ENCODE measurements around the gene SNRPA1.

Gene SNRPA1

DNA sequence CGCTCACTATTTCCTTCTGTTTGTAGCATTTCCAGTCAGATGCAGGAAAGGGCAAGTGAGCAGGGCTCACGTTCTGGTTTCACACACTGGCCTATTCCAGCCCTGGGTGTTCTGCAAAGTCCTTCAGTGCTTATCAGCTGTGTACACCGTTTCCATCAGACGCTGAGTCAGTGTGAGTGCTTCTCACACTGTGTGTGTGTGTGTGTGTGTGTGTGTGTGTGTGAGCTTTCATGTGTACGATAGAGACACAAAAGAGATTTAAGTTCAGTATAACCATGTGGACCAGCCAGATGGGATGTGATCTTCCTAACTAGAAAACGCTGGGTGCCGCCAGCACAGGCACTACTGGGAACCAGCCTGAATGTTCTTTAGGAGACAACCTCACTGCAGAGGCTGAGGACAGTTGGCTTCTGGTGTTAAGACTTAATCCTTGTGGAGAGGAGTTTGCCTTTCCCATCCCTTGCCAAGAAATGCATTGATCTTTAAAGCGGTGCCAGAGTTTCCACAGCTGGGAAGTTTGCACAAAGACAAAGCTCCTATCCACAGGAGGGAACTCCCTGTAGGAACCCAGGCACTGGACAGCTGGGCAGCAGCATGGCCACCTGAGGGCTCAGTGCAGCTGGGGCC is 39.3 kb downstream of the SNRPA1 start:
- DNase-seq: no peak

DNA sequence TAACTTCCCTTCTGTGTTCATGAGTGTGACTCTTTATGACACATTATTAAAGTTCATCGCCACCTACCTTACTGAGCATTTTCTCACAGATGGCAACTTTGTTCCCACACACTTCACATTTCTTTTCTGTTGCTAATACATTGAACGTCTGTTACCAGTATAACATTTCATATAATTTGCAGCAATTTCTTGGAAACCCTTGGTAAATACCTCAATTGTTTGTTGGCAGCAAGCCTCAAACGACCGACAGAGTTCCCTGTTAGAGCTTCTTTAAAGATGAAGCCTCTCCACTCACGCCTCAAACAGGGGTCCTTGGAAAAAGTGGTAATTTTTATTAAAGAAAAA is 40.0 kb downstream of the SNRPA1 start:
- DNase-seq: no peak

DNA sequence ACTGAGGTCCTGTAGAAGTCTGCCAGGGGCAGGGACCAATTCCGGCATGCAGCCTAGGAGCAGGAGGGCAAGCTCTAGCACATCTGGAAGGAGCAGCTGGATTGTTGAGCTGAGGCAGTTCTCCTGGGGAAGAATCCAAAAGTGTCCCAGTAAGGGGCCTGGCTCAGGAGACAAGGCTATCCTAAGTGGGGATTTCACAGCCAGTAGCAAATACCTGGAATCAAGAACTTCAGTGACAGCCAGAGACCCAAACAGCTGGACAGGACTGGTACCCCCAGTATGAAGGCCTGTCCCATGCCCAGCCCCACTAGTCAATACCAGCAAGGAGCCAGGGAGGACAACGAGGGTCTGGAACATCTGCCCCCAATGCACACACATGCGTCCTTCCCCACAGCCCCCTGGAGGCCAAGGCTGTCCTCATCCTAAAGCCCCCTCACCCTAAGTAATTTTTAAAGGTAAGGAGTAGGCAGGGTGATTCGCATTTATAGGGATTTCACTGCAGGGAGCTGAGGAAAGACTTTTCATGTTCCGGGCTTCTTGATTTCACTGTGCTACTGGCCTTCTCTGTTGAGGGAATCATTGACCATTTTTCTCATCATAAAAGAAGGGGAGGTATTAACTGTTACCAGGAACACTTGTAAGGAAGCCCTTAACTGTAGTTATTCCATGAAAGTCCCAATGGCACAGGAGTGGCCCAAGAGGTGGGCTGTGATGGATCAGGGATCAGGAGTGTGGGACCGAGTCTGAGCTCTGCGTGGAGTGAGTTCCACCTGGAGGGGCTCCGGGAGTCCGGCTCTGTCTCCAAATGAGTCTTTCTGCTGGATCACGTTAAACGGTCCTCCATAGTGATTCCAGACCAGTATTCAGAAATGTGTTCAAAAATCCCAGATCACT is 40.6 kb downstream of the SNRPA1 start:
- no peak for DNase-seq

DNA sequence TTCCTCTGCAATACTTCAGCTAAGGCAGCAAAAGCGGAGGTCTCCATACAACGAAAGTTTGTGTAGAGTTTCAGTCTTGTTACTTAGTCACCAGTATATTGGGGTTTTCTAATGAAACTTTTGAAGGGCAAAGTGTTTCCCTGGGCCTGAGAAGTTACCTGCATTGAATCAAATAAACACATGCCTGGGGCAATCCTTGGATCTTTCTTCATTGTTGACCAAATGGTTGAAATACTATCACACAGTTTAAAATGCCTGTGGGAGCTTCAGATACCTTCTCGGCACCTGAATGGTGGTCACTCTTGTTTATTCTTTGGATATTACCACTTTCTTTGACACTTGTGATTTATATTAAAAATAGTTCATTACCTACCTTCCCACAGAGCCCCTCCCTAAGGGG is 42.2 kb downstream of the SNRPA1 start:
- no peak for DNase-seq

DNA sequence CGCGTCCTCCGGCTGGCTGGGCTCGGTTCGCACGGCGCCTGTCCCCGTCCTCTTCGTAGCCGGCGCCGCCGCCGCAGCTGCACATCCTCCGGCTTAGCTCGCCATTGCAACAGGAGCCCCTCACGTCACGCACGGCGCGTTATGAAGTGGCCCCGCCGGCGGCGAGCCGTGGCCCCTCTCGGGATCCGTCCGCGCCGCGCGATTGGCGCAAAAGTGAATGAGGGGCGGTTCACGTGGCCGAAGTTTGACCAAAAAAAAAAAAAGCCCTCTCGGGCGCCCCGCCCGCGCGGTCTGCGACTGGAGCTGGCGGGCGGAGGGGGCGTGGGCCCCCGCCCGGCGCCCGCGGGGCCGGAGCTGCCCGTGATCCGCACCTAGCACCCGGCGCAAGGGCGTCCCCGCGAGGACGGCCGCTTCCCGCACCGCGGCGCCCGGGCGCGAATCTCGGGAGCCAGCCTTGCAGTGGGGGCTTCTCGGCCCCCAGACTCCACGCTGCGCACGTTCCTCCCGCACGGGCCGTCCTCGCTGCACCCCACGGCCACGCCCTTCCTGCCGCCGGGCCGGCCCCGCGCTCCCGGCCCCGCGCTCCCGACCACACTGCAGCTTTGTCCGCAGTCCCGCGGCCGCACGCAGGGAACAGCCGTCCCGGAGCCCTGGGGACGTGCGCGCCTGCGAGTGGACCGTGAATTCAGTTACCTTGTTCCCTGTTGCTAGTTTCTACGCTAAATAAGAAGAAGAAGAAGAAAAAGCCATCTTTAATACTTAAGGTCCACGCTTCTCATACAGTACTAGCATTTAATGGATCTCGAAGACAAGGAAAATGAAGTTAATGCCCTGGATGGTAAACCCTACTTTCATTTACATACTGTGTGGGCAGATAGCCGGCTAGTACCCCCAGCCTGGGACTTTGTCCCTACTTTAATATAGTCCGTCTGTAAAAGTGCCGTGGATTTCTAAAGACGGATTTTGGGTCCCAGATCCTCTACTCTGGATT is 42.9 kb downstream of the SNRPA1 start, which contains the start of gene CHSY1:
TSS of gene CHSY1 (minus strand) at position 219 of the 991 bp plus-strand sequence. CDS start 592 bp downstream, outside the sequence.
- peak; percentile 87 for DNase-seq

DNA sequence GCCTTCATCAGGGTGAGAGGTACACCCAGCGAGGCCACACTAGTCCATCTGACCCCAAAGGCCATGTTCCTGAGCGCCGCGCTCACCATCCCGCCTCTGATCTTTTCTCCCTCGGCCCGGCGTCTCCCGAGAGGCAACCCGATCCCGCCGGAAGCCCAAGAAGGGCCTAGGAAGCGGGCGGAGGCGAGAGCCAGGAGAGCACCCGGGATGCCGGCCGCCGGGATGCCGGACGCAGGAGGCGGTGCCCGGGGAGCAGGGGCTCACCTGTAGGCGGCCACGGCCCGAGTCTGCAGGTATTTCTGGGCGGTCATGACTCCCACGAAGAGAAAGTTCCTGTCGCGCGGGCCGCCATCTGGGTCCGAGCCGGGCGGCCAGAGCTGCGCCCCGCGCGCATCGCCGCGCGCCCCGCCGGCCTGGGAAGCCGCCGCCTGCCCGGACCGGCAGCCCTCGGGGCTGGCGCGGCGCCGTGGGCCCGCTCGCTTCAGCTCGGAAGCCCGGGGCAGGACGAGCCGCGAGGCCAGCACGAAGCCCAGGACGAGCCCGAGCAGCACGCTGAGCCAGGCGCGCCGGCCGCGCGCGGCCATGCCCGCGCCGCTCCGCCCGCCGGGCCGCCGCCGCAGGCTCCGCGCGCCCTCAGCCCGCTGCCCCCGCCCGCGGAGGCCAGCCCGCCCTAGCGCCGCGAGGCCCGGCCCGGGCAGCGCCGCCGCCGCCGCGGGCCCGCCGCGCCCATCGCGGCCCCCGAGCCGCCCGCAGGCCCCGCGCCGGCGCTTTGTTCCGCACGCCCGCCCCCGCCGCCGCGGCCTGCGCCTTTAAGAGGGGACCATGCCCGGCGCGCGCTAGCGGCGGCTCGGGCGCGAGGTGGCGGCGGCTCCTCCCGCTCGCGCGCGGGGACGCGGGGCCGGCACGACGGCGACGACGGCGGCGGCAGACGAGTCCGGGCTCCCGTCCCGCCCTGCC is 43.9 kb downstream of the SNRPA1 start:
- DNase-seq: no peak

DNA sequence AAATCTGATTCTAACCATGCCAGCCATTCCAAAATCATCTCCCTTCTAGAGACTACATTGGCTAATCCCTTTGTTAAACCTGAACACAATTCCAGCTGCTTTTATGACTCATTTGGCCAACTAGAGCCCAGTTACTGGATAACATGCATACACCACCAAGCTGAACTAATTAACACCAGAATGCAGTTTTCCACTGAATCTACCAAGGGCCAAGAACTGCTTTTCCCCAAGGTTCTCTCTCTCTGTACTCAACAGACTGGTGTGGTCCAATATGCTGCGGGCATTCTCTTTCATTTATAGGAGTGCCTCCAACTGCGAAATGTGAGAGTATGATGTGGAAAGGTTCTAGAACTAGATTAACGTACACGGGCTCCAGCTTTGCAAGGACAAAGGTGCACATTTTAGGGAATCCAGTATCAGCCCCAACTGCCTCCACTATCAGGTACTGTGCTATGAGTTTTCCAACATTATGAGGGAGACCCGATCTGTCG is 44.7 kb downstream of the SNRPA1 start:
- DNase-seq: no peak

DNA sequence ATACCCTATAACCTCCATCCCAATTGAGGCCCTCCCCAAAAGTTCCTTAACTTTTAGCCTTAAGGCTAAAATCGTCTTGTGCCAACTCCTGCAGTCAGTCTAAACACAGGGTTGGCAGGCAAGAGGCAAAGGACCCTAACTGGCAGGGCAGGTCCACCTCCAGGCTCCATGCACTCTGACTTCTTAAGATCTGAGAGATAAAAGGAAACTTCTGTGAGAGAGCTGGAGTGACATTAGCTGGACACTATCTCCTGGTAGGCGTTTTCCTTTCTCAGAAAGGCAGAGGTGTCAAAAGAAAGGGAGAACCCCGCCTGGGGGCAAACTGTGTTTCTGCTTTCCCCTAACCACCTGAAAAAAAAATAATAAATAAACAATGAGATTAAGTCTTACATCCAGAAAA is 46.8 kb downstream of the SNRPA1 start:
- DNase-seq: no peak

DNA sequence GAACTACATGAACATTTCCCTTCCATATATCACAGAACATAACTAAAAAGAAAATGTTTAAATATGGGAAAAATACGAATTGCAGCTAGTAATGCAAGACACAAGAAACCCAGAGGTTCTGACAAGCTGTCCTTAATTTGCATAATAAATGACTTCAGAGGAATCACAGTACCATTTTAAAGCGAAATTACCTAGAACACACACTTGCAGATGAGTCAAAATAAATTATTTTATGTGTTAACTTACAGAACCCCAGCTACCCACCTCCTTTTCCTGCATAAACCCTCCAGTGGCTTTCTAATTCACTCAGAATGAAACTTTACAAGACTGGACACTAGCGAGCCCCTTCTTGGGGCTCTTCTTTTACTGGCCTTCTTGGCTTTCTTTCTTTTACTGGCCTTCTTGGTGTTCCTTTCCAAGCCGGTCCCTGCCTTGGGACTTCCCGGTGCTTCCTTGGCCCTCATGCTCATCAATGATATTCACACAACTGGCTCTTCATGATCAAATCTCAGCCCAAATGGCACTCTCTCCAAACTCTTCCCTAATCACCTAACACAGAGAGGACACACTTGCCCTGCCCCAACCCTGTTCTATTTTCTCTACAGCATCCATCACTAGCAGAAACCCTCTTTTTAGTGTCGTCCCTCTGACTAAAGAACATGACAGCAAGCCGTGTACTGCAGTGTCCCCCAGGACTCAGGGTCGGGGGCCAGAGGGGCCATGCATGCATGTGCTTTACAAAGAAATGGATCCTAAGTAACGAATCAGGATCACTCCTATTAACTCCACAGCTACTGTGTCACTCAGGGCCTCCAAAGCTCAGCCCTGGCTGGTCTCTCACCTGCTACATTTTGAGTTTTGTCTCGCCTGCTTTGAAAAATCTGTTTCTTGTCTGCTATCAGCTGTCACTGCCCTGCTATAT is 48.0 kb downstream of the SNRPA1 start:
- no peak for DNase-seq

DNA sequence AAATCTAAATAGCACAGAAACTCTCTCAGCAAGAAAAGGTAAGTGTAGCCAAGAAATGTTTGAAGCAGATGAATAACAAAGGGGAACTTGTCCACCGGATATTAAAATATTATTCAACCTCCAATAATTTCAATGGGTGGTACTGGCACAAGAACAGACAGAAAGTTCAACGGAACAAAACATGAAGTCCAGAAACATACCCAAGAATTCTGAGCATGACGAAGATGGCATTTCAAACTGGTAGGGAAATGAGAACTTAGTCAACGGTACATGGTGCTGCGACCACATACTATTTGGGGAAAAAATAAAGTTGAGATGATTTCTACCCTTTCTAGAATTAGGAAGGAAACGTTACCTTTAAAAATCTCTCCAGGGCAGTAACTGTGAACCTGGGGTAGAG is 48.7 kb downstream of the SNRPA1 start:
- no peak for DNase-seq

DNA sequence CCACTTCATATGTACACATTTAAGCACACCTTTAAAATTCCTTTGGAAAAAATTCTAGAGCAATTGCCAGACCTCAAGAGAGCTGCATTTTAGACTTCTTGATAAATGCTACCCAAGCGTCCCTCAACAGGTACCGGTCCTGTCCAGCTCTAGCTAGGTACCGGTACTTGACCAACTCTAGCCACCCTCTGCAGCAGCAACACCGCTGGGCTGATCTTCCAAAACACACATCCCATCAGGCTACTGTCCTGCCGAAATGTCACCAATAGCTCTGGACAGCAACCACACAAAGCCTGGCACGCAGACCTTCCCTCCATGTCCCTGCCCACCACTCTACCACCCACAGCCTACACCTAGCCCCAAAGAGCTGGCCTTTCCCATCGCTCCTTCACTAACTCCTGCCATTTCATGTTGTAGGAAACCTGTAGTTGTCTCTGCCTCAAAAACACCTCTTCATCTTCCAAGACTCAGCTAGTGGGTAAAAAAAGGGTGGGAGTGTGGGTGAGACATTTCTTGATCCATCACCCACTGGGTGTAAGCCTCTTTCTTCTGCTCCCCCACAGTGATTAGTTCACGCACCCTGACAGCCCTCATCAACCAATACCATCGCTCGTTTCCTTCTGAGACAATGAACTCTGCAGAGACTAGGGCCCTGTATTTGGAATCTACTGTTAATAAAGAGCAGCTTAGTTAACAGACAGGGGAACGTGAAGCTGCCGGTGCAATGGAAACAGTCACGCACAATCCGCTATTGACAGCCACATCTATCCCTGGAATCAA is 50.0 kb downstream of the SNRPA1 start:
- DNase-seq: no peak

DNA sequence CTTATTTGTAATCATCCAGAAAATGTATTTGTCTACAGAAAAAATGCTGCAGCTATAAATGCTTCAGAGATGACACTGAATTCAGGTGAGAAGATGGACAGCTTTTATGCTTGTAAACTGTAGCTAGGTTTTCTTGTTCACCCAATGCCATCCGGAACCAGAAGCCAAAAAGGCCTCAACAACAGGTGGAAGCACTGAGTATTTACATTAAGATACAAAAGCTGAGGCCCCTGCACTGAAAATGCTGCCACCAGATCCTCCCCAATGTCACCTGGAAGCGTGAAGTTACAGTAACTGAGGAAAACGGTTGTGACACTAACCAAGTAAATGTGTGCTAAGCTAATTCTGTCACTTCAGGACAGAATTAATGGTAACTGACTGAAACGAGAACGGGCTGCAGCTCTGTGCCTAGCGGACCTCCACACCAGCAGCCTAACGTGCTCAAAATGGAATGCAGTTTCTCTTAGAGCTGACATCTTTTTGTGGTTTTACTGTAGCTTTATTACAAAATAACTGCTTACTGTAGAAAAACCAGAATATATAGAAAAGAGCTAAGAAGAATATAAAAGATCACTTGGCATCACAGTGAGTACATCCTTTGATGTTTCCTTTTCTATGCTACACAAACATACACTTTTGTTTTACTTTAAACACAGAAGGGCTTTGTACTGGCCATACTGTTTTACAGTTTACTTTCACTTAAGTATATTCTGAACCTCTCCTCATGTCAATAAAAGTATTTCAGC is 50.8 kb downstream of the SNRPA1 start:
- no peak for DNase-seq

DNA sequence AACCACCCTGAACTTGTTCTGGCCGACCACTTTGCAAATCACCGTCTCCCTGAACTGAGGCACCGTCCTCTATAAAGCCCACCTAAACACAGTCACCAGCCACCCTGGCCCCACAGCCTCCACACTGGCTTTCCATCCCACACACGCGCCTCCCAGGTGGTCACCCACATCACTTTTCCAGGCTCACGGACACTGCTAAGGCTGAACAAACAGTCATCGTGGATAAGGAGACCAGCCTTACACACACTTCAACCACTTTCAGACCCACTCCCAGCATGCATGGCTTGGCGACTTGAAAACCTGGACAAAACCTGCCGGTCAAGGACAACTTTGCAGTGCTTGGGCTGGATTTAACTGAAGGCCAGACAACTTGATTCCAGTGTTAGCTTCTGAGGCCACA is 51.6 kb downstream of the SNRPA1 start:
- DNase-seq: no peak

DNA sequence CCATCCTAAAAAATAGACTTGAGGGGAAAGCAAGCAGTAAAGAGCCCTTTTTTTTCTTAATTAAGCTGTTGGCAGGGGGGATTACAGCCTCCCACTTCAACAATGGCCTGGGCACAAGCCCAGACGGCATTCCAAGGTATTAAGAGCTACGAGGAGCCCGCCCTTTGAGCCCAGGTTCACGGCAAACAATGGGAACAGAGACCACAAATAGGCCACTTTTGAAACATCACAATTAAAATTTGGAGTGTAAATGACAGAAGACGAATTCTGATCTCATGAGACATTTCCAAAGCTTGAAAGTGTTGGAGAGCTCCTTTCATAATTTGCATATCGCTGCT is 52.1 kb downstream of the SNRPA1 start:
- DNase-seq: no peak

DNA sequence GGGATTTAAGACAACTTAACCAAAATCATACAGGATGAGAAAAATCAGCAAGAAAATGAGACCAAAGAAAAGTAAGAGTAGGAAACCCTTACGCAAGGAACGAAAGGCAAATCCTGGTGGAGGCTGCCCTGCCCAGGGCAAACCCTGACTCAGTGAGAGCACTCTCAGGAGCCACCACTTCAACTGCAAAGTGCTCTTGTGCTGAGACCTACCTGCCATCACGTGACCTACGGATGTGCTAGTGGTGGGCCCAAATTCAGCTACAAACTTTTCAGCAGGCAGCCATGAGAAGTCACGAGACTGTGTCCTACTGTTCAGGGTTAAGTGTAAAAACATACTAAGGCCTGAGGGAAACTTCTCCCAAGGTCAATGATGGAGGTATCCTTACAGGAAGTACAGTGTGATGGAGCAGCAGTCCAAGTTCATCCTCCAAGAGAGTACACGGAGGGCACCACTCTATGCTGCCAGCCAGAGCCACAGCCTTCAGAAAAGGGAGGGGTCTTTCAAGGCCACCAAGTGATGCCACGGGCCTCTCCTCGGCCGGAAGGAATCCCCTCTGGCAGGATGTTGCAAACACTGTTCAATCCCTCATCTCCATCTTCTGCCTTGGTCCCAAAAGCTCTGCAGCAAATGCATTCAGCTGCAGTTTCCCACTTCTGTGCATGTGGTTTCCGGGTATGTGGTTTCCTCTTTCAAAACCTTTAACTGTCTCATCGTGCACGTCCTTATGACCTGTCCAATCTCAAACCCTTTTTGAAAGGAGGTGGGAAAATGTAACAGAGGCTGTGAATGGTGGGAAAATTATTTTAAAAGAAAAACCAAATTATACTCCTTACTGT is 52.7 kb downstream of the SNRPA1 start:
- DNase-seq: peak; percentile 44

DNA sequence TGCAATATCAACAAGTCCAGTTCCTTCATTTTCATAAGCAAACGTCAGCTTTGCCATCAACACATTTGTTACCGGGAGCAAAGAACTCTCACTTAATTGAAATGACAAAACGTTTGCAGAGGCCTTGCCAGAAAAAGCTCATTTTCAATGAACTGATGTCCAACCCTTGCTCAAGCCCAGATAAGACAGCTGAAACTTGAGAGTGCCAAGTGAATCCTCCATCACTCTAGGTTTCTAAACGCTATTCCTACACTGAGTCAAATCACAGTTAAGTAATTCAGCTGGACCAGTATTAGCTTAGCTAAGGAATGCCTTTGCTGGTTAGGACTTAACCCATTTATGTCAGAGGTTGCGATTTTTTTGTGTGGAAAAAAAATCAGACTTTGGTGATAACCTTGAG is 54.7 kb downstream of the SNRPA1 start:
- DNase-seq: no peak

DNA sequence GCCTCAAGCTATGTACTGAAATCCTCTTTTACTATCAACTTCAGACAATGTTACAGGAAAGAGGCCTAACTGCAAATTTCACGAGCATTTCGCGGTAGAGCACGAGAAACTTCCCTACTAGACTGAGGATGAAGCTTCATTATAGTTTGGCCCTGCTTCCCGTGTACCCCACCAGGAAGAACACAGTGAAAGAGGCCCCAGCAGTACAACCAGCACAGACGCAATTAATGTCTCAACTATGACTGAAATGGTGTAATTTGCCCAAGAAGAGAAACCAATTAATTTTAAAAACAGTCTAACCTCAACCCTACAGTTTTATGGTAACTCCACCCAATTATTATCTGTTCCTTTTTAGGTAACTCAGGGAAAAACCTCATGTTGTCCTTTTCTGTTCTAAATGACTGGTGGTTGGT is 55.3 kb downstream of the SNRPA1 start:
- DNase-seq: no peak

DNA sequence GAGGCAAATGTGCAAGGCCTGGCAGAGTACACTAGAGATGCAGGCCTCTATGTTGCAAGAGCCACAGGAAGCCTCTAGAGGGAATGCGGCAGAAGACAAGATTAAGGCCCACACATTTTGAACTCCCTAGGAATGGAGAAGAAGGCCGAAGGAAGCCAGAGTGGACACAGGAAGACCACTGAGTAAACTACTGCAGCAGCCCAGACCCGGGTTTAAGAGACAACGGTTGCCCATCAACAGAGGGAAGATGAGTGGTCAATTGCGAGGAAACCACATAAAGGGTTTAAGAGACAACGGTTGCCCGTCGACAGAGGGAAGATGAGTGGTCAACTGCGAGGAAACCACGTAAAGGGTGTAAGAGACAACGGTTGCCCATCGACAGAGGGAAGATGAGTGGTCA is 57.8 kb downstream of the SNRPA1 start:
- DNase-seq: no peak
